Activated CD8-positive, alpha-beta T cell treated with anti-CD3 and anti-CD28 coated beads for 36 hours (primary cell): Measurements from ENCODE around the gene POLN. TPM values are rescaled to one million over a fixed set of nuclear protein-coding genes. Genes with fewer than 3 reads are reported as not detected.

Experiments used
- ATAC-seq: fragments of 200-7000 bp; cut with Tn5 transposase; one replicate; pipeline ENCODE4 v1.10.0; 2021; ENCODE audit warnings: mild to moderate bottlenecking, moderate library complexity
- CTCF ChIA-PET: fragments of 350-600 bp; sonication (Branson Sonifier 250); formaldehyde crosslinking; loops from one replicate; lab custom pipeline; 2021; ENCODE audit warnings: antibody characterized with exemption; lab: Charles Lee
- POLR2A ChIA-PET: fragments of 350-600 bp; sonication (Branson Sonifier 250); formaldehyde crosslinking; loops from one replicate; lab custom pipeline; 2021; ENCODE audit warnings: antibody characterized with exemption; lab: Charles Lee
- DNase-seq: peaks from one replicate; pipeline ENCODE4 v3.0.0-alpha.2; 2020
- H3K27ac Mint-ChIP-seq: one replicate; pipeline ENCODE4 v1.8.0; 2021; ENCODE audit warnings: mild to moderate bottlenecking, mixed read lengths
- H3K27me3 Mint-ChIP-seq: one replicate; pipeline ENCODE4 v1.8.0; 2021; ENCODE audit warnings: mixed read lengths
- H3K36me3 Mint-ChIP-seq: one replicate; pipeline ENCODE4 v1.8.0; 2021; ENCODE audit warnings: low read depth, mixed read lengths
- H3K4me1 Mint-ChIP-seq: one replicate; pipeline ENCODE4 v1.8.0; 2021; ENCODE audit warnings: low read depth, mixed read lengths
- H3K4me3 Mint-ChIP-seq: one replicate; pipeline ENCODE4 v1.8.0; 2021; ENCODE audit warnings: mild to moderate bottlenecking, moderate library complexity, mixed read lengths
- H3K9me3 Mint-ChIP-seq: one replicate; pipeline ENCODE4 v1.8.0; 2021; ENCODE audit warnings: mixed read lengths
- CTCF ChIP-seq: fragments of 200-600 bp; IDR thresholded peaks from one replicate; pipeline ENCODE4 v1.8.0; 2022; ENCODE audit warnings: antibody characterized with exemption, mild to moderate bottlenecking
- intact Hi-C: fragments of 100-400 bp; cut with micrococcal nuclease; formaldehyde crosslinking; loops from one replicate; pipeline ENCODE4 v1.10.0; 2022
- total RNA-seq, 2 experiments: library from RNA; stranded (reverse); gene quantifications; one replicate each; pipeline ENCODE4 v1.2.3, GENCODE V29; 2021

Gene POLN
- total RNA-seq, 2 experiments from 2014 or later = 2.1 to 2.9 TPM

- Mint-ChIP-seq H3K9me3 (peaks cover 11% of the 10 kb centered on the region), H3K27ac (no peak overlapping the region), H3K4me1 (peaks cover 22% of the 10 kb centered on the region), H3K4me3 (no peak overlapping the region), H3K27me3 (no peaks in the 10 kb centered on the region), H3K36me3 (peaks cover 4% of the 10 kb centered on the region)
- ChIA-PET CTCF (no interaction called here), POLR2A (interaction anchor here (0.7 kb wide), 1 partner anchor 10 kb away, joined by 3 read pairs; no protein-coding TSS in a partner anchor)
- DNase-seq = no peak
- intact Hi-C loops = no loop called here
- no peak for TF ChIP-seq CTCF
- ATAC-seq = no peak
Observed at GRCh38 chr4:2136726-2137125, 105.2 kb downstream of the POLN start.

DNA sequence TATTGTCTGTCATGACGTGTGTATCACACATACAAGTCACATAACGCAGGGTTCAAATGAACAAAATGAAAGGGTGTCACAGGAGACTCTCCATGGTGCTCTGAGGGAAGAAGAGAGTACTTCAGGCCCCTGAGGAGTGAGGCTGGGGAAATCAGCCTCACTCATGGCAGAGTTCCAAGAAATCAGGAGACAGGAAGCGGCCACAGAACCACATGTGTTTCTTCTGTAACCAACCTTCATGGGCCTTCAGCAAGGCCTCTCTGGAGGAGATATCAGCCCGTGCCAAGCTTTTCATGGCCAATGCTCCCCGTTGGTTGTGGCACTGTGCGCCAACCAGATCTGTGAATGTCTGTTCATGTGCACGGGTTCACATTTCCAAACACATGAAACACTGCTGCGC lies 106.8 kb downstream of the POLN start:
- H3K9me3 Mint-ChIP-seq = peaks cover 16% of the 10 kb centered on the region
- no peaks in the 10 kb centered on the region for H3K27me3 Mint-ChIP-seq
- DNase-seq = peak; percentile 62
- ChIA-PET POLR2A (no interaction called here), CTCF (no interaction called here)
- H3K4me1 Mint-ChIP-seq = peaks cover 15% of the 10 kb centered on the region
- intact Hi-C loops = no loop called here
- H3K4me3 Mint-ChIP-seq = no peak overlapping the region
- TF ChIP-seq CTCF = no peak
- peak overlapping the region; percentile 43 for H3K27ac Mint-ChIP-seq
- H3K36me3 Mint-ChIP-seq = peaks cover 4% of the 10 kb centered on the region
- ATAC-seq = peak; percentile 72

- intact Hi-C loops = no loop called here
- no peak for DNase-seq
- Mint-ChIP-seq H3K9me3 (peaks cover 16% of the 10 kb centered on the region), H3K36me3 (peaks cover 4% of the 10 kb centered on the region), H3K27me3 (no peaks in the 10 kb centered on the region), H3K4me3 (no peak overlapping the region), H3K4me1 (peaks cover 15% of the 10 kb centered on the region), H3K27ac (no peak overlapping the region)
- no peak for TF ChIP-seq CTCF
- ChIA-PET POLR2A (no interaction called here), CTCF (interaction anchor here (1.2 kb wide), 1 partner anchor 9 kb away, joined by 3 read pairs; no protein-coding TSS in a partner anchor)
- peak; percentile 72 for ATAC-seq
Observed at GRCh38 chr4:2132438-2132837, 109.5 kb downstream of the POLN start.

- no peak overlapping the region for H3K4me3 Mint-ChIP-seq
- TF ChIP-seq CTCF = no peak
- peaks cover 15% of the 10 kb centered on the region for H3K9me3 Mint-ChIP-seq
- H3K36me3 Mint-ChIP-seq = peaks cover 4% of the 10 kb centered on the region
- intact Hi-C loops = no loop called here
- DNase-seq = no peak
- ChIA-PET CTCF (no interaction called here), POLR2A (no interaction called here)
- H3K27ac Mint-ChIP-seq = no peak overlapping the region
- H3K4me1 Mint-ChIP-seq = peaks cover 2% of the 10 kb centered on the region
- no peak for ATAC-seq
- H3K27me3 Mint-ChIP-seq = no peaks in the 10 kb centered on the region
Observed at GRCh38 chr4:2127609-2128332, 114.2 kb downstream of the POLN start.

DNA sequence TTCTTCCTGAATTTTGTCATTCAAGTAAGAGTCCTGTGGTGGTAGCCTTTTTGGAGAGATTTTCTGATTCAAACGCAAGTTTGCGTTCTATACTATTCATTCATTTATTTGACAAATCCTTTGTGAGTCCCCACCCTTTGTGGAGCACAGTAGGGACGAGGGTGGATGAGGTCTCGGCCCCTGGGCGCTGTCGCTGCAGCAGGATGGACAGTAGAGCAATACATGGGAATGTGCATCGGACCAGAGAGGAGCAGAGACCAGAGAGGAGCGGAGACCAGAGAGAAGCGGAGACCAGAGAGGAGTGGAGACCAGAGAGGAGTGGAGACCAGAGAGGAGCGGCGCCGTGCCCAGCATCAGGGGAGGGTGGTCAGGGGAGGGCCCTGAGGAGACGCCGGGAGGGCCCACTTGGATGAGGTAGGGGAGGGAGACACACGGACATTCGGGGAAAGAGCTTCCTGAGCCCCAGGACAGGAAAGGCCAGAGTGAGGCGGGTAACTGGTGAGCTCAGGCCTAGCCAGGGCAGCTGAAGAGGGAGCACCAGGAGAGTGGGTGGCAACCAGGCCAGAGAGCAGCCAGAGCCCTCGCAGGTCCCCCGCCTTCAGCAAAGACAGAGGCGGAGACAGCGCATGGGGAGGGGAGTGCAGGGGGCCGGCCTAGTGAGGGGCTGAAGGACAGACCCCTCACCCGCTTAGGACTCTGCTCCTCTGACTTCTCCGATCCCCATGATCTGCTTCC lies 115.4 kb downstream of the POLN start:
- Mint-ChIP-seq H3K36me3 (no peaks in the 10 kb centered on the region), H3K9me3 (peaks cover 2% of the 10 kb centered on the region), H3K4me3 (no peak overlapping the region), H3K27ac (no peak overlapping the region), H3K4me1 (no peaks in the 10 kb centered on the region), H3K27me3 (no peaks in the 10 kb centered on the region)
- no peak for TF ChIP-seq CTCF
- POLR2A ChIA-PET = no interaction called here
- ATAC-seq (no peak), DNase-seq (no peak)
- intact Hi-C loops = no loop called here
- CTCF ChIA-PET = no interaction called here
